Measurements from ENCODE around the gene OSBPL6. TPM values are rescaled to one million over a fixed set of nuclear protein-coding genes. Genes with fewer than 3 reads are reported as not detected.

The OSBPL6 gene
- total RNA-seq, 1 experiment from 2014 or later, result 2.1 TPM

- H3K9me3 ChIP-seq (ENCODE audit: control insufficient read depth, insufficient read depth, low read depth, low read length), result no peaks in the 10 kb centered on the region
- no peak overlapping the region for H3K27ac ChIP-seq (ENCODE audit: low read length)
- POLR2A ChIA-PET, result no interaction called here
- intact Hi-C loops (cut with micrococcal nuclease; ENCODE audit: unreplicated experiment) (no loop called here), in situ Hi-C loops (cut with HindIII; ENCODE audit: low pct_unique_long_range_greater_than_20kb, low sequenced_read_pairs) (no loop called here)
- ATAC-seq (no peak), DNase-seq (ENCODE audit: low read depth, low spot score) (no peak)
- no peaks in the 10 kb centered on the region for H3K4me1 ChIP-seq (ENCODE audit: control insufficient read depth, insufficient read depth, low read length)
- no peaks in the 10 kb centered on the region for H3K27me3 ChIP-seq (ENCODE audit: control insufficient read depth, insufficient read depth, low read length)
- no peaks in the 10 kb centered on the region for H3K36me3 ChIP-seq (ENCODE audit: control insufficient read depth, insufficient read depth, low read length)
- no TSS peak for BruUV-seq (replicated peaks)
- TF ChIP-seq REST (IDR thresholded peaks at IDR 0.05; ENCODE audit: insufficient read depth in 1 of 2, low read depth in 2 of 2, low read length in 1 of 2), result no peak
- no peak for TF ChIP-seq SIN3A (IDR thresholded peaks at IDR 0.05; ENCODE audit: borderline replicate concordance, insufficient read depth, low read depth, low read length)
- TF ChIP-seq CTCF (IDR thresholded peaks at IDR 0.05), result no peak
- no peak overlapping the region for H3K4me3 ChIP-seq (ENCODE audit: low read depth in 2 of 2, low read length in 2 of 2)
- CTCF ChIA-PET, result no interaction called here
Measured at GRCh38 chr2:178271629-178272333, 77.5 kb downstream of the OSBPL6 start.

DNA sequence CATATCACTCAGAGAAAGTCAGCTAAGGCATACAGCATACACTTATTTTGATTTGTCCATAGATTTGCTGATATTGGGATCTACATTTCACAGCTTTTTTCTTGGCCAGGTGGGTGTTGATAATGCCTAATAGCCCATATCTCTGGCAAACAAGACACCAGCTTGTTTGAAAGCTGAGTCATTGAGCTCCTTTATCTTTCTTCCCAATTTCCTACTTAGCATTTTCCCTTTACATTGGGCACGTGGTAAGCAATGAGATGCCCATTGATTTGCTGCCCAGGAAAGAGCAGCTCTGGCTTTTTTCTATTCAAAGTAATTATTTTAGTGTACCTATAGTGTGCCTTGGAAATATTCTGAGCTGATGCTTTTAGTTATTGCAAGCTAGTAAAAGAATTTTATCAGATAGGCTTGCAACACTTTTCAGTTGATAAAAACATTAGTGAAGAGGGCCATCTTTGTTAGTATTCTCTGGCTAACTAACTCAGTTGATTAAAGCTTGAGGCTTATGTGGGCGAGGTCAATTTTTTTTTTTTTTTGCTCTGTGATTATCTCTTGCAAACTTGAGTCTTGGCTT is 79.6 kb downstream of the OSBPL6 start:
- no peak for DNase-seq (ENCODE audit: low read depth, low spot score)
- intact Hi-C loops (cut with micrococcal nuclease; ENCODE audit: unreplicated experiment) (no loop called here), in situ Hi-C loops (cut with HindIII; ENCODE audit: low pct_unique_long_range_greater_than_20kb, low sequenced_read_pairs) (no loop called here)
- CTCF ChIA-PET, result no interaction called here
- BruUV-seq (replicated peaks), result no TSS peak
- no peaks in the 10 kb centered on the region for H3K9me3 ChIP-seq (ENCODE audit: control insufficient read depth, insufficient read depth, low read depth, low read length)
- no peak overlapping the region for H3K27ac ChIP-seq (ENCODE audit: low read length)
- TF ChIP-seq SIN3A (IDR thresholded peaks at IDR 0.05; ENCODE audit: borderline replicate concordance, insufficient read depth, low read depth, low read length) (no peak), POLR2AphosphoS5 (IDR thresholded peaks at IDR 0.05; ENCODE audit: low read depth, low read length) (no peak)
- H3K27me3 ChIP-seq (ENCODE audit: control insufficient read depth, insufficient read depth, low read length), result no peaks in the 10 kb centered on the region; the same call in 1 of the 2 replicates
- no peaks in the 10 kb centered on the region for H3K36me3 ChIP-seq (ENCODE audit: control insufficient read depth, insufficient read depth, low read length)
- POLR2A ChIA-PET, result no interaction called here
- no peak overlapping the region for H3K4me3 ChIP-seq (ENCODE audit: low read depth in 2 of 2, low read length in 2 of 2)
- H3K4me1 ChIP-seq (ENCODE audit: control insufficient read depth, insufficient read depth, low read length), result no peaks in the 10 kb centered on the region
- ATAC-seq, result no peak

- DNase-seq (ENCODE audit: low read depth, low spot score) (no peak), ATAC-seq (no peak)
- Histone ChIP-seq H3K27me3 (ENCODE audit: control insufficient read depth, insufficient read depth, low read length) (no peaks in the 10 kb centered on the region; the same call in 1 of the 2 replicates), H3K4me1 (ENCODE audit: control insufficient read depth, insufficient read depth, low read length) (no peaks in the 10 kb centered on the region), H3K36me3 (ENCODE audit: control insufficient read depth, insufficient read depth, low read length) (no peaks in the 10 kb centered on the region), H3K9me3 (ENCODE audit: control insufficient read depth, insufficient read depth, low read depth, low read length) (no peaks in the 10 kb centered on the region), H3K27ac (ENCODE audit: low read length) (no peak overlapping the region), H3K4me3 (ENCODE audit: low read depth in 2 of 2, low read length in 2 of 2) (no peak overlapping the region)
- POLR2A ChIA-PET, result no interaction called here
- in situ Hi-C loops (cut with HindIII; ENCODE audit: low pct_unique_long_range_greater_than_20kb, low sequenced_read_pairs) (no loop called here), intact Hi-C loops (cut with micrococcal nuclease; ENCODE audit: unreplicated experiment) (no loop called here)
- no peak for TF ChIP-seq POLR2AphosphoS5 (IDR thresholded peaks at IDR 0.05; ENCODE audit: low read depth, low read length)
- TF ChIP-seq CTCF (IDR thresholded peaks at IDR 0.05), result no peak
- no peak for TF ChIP-seq SIN3A (IDR thresholded peaks at IDR 0.05; ENCODE audit: borderline replicate concordance, insufficient read depth, low read depth, low read length)
- no peak for TF ChIP-seq REST (IDR thresholded peaks at IDR 0.05; ENCODE audit: insufficient read depth in 1 of 2, low read depth in 2 of 2, low read length in 1 of 2)
- no peak for TF ChIP-seq TCF7L2 (IDR thresholded peaks at IDR 0.05; ENCODE audit: low read depth, low read length)
- CTCF ChIA-PET, result no interaction called here
- no TSS peak for BruUV-seq (replicated peaks)
Measured at GRCh38 chr2:178275600-178275999, 81.3 kb downstream of the OSBPL6 start.

Data from Panc1 (cell line).